Fibroblast of upper back skin (primary cell): Measurements from ENCODE around the gene PCK2.

ENCODE experiments used
- DNase-seq: peaks from one replicate; pipeline ENCODE4 v3.0.0-alpha.2; 2013

PCK2 gene

DNA sequence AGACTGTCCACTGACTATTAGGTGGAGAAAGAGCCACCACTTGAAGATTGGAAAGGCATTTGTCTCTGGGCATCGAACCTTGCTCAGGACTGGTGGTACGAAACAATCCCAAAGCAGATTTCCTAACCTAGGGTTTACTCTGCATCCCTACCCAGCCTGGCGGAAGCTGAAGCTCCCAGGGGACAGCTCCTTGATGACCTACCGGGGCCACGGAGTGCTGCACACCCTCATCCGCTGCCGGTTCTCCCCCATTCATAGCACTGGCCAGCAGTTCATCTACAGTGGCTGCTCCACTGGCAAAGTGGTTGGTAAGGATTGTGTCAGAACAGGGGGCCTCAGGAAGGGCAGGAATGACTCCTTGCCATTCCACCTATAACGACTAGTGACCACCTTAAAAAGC lies 27.1 kb downstream of the PCK2 start:
- DNase-seq, result no peak

DNA sequence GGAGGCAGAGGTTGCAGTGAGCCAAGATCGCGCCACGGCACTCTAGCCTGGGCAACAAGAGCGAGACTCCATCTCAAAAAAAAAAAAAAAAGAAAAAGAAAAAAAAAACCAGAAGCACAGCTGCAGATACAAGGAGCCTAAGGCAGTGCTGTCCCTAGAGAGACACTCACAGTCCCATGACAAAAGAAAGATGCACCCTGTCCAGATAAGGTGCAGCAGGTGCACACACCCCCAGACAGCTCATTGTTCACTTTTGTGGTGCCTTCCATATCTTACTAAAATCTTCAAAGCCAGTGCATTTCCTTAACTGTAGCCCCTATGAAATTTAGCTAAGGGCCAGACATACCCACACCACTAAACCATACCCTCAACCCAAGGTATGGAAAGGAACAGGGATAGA lies 28.3 kb downstream of the PCK2 start:
- no peak for DNase-seq

DNA sequence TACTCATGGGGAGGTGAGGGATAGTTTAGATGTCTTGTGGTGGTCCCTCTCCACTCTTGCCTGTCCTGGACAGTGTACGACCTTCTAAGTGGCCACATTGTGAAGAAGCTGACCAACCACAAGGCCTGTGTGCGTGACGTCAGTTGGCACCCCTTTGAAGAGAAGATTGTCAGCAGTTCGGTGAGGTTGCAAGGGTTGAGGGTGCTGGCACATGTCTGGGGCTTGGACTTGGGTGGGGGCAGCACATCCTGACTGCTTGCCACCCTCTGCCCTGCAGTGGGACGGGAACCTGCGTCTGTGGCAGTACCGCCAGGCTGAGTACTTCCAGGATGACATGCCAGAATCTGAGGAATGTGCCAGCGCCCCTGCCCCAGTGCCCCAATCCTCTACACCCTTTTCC lies 28.8 kb downstream of the PCK2 start:
- DNase-seq, result no peak

DNA sequence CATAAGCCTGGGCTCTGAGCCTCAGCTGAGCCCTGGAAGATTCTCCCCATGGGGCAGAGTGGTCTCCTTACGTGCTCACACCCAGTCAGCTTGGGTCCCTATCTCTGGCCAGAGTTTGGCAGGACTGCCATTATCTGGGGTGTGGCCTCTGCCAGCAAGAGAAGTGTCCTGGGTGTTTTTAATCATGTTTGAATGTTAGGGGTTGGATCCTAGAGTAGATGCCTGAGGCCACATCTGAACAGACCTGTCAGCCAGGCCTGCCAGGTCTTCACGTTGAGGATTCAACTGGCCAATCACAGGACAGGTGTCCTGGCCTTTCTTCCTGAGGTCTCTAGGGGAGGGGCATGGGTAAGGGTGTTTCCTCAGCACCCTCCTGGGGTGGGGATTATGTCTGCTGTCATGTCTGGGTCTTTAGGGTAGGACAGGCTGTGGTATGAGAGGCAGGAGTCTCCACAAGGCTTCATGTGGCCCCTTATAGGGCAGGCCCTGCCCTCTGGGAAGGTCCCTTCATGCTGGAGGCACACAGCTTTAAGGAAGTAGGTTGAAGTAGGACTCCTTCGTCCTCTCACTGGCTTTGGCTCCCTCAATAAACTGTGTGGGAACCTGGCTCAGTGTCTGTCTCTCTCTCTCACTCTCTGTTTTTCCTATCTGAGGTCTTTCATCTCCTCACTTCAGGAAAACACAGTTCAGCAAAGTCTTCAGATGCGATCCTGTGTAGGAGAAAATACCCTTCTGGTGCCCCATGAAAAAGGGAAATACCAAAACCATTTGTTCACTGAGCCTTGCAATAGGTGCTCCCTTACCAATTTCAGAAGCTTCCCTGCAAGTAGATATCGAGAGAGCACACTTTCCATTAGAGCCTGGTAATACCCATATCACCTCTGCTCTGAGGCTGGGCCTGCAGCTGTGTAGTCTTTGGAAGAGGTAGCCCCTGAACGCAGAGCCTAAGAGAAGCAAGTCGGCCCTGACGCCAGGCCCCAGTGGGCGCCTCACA lies 29.6 kb downstream of the PCK2 start:
- no peak for DNase-seq

DNA sequence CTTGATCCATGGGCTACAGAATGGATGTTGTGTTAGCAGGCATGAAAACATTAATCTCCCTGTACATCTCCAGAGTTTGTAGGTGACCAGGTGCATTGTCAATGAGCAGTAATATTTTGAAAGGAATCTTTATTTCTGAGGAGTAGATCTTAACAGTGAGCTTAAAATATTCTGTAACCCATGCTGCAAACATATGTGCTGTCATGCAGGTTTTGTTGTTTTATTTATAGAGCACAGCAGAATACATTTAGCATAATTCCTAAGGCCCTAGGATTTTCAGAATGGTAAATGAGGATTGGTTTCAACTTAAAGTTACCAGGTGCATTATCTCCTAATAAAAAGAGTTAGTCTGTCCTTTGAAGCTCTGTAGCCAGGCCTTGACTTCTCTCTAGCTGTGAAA lies 32.8 kb downstream of the PCK2 start:
- no peak for DNase-seq

DNA sequence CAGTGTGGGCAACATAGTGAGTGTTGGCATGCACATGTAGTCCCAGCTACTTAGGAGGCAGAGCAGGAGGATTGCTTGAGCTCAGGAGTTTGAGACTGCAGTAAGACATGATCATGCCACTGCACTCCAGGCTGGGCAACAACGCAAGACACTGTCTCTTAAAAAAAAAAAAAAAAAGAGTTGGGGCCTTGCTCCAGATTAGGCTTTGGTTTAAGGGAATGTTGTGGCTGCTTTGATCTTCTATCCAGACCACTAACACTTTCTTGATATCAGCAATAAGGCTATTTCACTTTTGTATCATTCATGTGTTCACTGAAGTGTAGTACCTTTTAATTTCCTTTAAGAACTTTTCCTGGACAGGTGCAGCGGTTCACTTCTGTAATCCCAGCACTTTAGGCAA lies 33.6 kb downstream of the PCK2 start:
- no peak for DNase-seq

DNA sequence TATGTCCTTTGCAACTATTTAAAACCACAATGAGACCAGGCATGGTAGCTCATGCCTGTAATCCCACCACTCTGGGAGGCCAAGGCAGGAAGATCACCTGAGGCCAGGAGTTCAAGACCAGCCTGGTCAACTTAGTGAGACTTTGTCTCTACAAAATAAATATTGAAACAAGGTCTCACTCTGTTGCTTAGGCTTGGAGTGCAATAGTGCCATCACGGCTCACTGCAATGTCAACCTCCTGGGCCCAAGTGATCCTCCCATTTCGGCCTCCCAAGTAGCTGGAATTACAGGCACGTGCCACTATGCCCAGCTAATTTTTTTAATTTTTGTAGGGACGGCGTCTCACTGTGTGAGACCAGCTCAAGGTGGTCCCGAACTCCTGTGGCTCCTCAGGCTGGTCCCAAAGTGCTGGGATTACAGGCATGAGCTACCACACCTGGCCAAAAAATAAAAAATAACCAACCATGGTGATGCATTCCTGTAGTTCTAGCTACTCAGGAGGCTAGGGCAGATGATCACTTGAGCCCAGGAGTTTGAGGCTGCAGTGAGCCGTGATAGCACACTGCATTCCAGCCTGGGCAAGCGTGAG lies 35.4 kb downstream of the PCK2 start:
- no peak for DNase-seq

DNA sequence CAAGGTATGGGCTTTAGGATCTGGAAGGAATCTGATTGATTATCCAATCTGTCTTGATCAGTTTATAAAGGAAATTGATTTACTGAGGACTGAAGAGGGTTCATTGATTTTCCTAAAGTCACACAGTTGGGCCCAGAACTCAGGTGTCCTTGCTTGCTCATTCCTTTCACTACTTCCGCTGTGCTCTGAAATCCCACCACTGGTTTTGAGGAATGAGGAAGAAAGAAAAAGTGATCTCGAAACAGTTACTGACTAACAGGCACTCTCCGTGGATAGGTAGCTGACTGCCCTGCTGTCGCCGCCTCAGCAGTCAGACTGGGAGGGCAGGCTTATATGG lies 36.2 kb downstream of the PCK2 start, which contains the start of gene FITM1:
Gene FITM1, plus strand, starts transcription at position 280 of the 337 bp plus-strand sequence. CDS start 905 bp downstream, outside the sequence.
- DNase-seq, result no peak

DNA sequence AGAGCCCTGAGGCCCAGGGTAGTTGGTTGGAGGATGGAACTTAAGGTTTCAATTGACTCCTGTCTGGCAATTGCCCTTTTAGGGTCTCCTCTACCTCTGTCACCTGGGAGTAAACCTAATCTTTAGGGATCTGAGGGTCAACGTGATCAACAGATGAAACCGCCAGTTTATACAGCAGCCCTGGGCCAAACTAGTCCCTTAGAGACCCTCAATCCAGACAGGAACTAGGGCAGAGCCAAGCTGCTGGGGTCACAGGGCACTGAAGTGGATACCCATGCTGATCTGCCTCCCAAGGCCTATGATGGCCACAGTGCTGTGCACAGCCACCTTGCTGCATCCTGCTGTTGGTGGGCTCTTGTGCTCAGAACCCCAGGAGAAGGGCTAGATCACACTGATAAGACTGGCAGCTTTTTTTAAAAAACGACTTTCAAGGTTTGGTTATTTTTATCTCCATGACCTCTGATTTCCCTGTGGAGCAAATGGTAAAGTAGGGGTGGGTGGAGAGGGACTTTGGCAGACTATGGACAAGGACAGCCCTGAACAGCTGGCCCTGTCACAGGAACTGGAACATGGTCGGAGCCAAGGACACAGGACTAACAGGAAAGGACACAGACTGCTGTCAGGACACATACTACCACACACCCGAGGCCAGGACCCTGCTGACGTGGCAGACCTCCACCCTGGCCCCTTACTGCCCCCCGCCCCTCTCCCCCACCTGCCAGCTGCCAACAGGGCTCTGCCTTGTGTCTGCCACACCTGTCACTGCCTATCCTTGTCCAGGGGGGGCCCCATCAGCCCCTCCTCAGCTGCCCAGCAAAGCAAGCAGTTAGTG lies 36.8 kb downstream of the PCK2 start:
- DNase-seq, result no peak

DNA sequence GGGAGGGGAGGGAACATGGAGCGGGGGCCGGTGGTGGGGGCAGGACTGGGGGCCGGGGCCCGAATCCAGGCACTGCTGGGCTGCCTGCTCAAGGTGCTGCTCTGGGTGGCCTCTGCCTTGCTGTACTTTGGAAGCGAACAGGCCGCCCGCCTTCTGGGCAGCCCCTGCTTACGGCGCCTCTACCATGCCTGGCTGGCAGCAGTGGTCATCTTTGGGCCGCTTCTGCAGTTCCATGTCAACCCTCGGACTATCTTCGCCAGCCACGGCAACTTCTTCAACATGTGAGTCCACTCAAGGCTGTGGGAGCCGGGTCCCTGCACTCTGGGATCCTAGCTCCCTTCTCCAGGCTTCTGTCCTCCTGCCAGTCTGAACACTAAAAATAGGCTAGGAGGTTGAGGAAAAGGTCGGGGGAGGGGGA lies 37.4 kb downstream of the PCK2 start:
- no peak for DNase-seq

DNA sequence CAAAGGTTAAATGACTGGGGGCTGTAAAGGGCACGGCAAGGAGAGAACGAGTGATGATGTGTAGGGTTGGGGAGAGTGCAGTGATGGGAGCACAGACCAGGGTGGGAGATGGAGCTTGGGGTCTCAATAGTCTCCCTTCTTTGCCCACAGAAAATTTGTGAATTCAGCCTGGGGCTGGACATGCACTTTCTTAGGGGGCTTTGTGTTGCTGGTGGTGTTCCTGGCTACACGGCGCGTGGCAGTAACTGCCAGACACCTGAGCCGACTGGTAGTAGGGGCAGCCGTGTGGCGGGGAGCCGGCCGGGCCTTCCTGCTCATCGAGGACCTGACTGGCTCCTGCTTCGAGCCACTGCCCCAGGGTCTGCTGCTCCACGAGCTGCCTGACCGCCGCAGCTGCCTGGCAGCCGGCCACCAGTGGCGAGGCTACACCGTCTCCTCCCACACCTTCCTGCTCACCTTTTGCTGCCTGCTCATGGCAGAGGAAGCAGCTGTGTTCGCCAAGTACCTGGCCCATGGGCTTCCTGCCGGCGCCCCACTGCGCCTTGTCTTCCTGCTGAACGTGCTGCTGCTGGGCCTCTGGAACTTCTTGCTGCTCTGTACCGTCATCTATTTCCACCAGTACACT lies 38.1 kb downstream of the PCK2 start:
- no peak for DNase-seq

DNA sequence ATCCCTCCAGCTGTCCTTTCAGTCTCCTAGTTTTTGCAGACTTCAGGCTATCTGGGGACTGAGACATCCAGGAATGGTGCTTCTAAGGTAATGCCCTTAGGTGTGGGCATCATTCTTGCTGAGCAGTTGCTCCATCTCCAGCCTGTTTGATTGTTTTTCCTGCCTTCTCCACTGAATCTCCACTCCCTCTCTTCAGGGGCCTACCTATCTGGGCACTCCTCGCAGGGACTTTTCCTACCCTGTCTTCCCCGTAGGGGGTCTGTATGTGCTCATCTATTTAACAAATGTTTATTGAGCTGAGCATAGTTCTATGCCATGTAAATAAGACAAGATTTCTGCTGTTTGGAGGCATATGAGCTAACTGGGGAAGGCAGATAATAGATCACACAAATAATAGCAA lies 38.9 kb downstream of the PCK2 start:
- no peak for DNase-seq

DNA sequence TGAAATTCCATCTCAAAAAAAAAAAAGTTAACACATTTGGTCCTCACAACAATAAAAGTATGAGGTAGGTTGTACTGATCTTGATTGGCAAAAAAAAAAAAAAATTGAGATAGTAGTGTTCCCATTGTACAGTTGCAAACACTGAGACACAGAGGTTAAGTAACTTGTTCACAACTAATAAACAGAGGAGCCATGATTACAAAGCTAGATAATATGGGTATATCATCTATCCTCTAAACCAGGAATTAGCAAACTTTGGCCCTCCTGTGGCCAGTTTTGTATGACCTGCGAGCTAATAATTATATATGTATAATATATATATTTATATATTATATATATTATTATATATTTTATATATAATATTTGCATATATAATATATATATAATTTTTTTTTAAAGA lies 39.6 kb downstream of the PCK2 start:
- DNase-seq, result no peak

DNA sequence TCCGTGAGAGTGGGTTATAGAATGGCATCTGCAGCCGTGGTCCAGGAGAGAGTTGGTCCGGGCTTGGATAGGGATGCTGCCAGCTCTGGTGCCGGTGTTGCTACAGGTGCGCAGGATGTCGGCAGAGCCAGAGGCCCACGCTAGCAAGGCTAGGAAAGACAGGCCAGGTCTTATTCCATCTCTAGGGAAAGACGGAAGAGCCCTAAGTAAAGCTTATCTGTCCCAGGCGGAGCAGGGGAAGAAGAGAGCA lies 41.4 kb downstream of the PCK2 start:
- DNase-seq, result no peak

DNA sequence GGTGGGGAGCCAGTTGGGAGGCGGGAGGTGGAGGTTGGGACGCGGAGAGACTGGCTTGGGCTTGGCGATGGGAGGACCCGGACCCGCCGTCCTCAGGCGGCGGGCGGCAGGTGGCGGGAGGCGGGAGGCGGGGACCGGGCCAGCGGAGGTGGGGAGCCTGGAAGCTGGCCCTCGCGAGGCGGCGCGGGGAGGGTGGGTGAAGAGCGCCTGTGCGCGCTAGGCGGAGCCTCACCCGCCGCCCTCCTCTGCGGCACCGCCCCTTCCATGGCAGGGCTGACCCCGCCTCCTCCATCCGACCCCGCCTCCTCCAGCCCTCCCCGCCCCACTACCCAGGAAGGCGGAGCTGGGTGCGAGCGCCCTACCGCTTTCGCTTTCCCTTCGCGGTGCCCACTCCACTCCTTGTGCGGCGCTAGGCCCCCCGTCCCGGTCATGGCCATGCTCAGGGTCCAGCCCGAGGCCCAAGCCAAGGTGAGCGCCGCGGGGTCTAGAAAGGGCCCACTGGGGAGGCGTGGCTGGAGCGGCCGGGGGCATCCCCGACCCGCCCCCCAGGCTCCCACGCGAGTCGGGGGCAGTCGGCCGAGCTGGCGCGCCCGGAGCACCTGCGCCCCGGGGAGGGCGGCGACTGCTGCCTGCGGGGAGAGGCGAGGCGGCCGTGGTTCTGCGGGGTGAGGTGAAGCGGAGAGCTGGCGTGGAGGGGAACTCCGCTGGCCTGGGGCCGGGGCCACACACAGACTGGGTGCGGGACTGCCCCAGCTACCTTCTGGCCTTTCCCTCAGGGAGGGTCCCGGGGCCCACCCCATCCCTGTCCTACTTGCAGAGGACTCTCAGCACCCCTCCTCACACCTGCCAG lies 41.9 kb downstream of the PCK2 start, which contains the start of gene PSME1:
Gene PSME1, plus strand, starts transcription at position 361 of the 850 bp plus-strand sequence. Its CDS starts 69 bp downstream, at position 430.
- peak; percentile 82 for DNase-seq

DNA sequence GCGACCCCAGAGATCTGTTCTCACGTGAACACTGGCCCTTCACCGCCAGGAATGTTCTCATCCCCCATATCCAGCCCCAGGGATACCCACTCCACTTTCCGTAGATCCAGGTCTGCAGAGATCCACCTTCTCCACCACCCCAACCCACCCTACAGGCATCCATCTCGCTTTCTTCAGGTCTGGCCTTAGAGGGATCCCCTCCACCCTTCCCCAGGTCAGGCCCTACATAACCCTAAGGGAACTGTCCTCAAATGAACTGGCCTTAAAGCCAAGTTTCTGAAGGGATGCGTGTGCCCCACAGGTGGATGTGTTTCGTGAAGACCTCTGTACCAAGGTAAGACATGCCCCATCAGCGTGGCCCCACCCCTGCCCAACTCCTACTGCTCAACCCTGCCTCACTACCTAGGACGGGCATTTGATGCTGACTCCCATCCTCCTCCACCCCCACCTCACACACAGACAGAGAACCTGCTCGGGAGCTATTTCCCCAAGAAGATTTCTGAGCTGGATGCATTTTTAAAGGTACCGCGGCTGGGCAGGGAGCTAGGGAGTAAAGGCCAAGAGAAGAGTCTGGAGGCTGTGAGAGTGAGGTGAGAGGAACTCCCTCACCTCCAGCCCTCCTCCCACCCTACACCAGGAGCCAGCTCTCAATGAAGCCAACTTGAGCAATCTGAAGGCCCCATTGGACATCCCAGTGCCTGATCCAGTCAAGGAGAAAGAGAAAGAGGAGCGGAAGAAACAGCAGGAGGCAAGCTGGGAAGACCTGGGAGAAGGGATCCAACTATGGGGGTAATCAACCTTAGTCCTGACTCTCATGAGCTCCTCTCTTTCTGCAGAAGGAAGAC lies 42.8 kb downstream of the PCK2 start:
- DNase-seq, result no peak

DNA sequence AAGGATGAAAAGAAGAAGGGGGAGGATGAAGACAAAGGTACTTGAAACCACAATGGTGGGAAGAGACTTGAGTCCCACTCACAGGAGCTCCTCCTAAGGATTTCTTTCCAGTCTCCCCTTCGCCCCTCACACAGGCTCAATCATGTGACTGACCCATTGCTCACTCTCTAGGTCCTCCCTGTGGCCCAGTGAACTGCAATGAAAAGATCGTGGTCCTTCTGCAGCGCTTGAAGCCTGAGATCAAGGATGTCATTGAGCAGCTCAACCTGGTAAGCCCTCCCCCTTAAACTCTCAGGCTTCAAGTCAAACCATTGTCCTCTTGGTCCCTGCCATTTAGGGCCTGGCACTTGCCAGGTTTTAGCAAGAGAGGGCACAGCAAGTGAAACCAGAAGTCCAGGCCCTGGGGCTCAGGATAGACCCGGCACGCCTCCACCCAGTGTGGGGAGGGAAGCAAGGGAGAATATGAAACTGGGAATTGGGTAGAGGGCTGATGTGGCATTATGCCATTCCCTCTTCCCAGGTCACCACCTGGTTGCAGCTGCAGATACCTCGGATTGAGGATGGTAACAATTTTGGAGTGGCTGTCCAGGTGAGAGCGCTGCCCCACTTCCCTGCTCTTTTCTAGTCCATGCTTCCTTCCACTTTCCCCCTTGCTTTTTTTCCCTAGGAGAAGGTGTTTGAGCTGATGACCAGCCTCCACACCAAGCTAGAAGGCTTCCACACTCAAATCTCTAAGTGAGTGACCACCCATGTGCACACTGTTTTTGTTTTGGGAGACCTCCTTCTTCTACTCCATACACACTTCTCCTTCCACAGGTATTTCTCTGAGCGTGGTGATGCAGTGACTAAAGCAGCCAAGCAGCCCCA lies 43.7 kb downstream of the PCK2 start:
- DNase-seq, result no peak

DNA sequence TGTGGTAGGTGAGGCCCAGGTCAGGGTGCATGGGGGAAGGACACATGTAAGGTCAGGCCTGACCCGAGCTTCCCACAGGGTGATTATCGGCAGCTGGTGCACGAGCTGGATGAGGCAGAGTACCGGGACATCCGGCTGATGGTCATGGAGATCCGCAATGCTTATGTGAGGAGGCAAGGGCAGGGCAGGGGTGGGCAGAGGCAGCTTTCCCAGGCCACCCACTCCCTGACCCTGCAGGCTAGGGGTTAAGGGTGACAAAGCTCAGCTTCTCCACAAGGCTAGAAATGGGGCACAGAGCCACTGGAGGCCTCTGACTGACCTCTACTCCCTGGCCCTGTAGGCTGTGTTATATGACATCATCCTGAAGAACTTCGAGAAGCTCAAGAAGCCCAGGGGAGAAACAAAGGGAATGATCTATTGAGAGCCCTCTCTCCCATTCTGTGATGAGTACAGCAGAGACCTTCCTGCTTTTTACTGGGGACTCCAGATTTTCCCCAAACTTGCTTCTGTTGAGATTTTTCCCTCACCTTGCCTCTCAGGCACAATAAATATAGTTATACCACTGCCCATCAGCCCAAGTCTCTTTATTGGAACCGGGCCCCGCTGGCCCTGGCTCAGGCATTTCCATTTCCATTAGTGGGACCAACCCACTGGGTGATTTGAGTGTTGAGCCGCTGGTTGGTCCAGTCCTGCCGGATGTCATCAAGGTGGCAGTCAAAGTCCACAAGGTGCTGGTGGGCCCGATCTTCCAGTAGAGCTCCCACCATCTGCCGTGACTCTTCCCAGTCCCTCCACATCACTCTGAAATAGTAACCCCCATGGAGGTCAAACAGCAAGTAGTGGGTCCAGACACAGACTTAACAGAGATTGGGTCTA lies 44.5 kb downstream of the PCK2 start:
- DNase-seq, result no peak

DNA sequence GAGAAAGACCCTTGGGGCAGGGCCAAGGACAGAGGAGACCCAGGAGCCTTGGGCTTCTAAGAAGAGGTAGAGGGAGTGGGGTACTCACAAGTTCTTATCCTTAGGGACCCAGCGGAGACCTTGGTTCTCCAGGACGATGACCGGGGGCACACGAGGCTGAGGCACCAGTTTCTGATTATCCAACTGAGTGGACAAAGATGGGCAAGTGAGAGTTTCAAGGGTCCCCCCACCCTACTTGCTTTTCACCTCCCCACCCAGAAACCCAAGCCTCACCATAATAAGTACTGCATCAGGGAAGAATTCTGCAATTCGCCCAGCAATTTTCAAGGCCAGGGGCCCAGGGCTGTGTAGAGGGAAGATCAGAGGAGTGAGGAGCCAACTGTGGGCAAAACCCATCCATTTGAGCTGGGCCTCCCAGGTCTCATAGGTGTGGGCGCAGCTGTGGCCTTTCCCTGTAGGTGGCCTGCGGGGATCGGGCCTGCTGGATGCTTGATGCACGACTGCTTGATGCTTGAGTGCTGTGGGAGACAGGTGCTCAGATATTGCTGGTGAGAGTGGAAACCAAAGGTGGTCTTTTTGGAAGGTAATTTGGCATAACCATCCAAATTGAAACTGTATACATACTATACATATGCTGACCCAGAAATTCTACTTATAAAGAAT lies 45.3 kb downstream of the PCK2 start:
- DNase-seq, result no peak
